GM23338 (cell line): ENCODE data around the gene UNC45A. TPM values are rescaled to one million over a fixed set of nuclear protein-coding genes. Genes with fewer than 3 reads are reported as not detected.

Experiments used
- ATAC-seq: fragments of 200-7000 bp; cut with Tn5 transposase; 3 replicates; pipeline ENCODE4 v1.9.1; 2020
- DNase-seq: peaks from one replicate; pipeline ENCODE4 v3.0.0-alpha.2; 2015; ENCODE audit warnings: low spot score
- H2AFZ ChIP-seq: fragments of 200-600 bp; sonication (generic); 2 replicates; pipeline ENCODE4 v1.8.0; 2016; ENCODE audit warnings: antibody characterized with exemption, mild to moderate bottlenecking, moderate library complexity
- H3F3A ChIP-seq: fragments of 200-600 bp; sonication (generic); replicated peaks from 2 replicates; pipeline ENCODE4 v1.8.0; 2017; ENCODE audit warnings: antibody characterized with exemption, mixed run types, low read depth
- H3K27ac ChIP-seq: fragments of 200-600 bp; sonication (generic); 2 replicates; pipeline ENCODE4 v1.6.1; 2016; ENCODE audit warnings: low read depth
- H3K27me3 ChIP-seq: fragments of 200-600 bp; sonication (generic); 2 replicates; pipeline ENCODE4 v1.8.0; 2016; ENCODE audit warnings: mild to moderate bottlenecking, mixed run types, moderate library complexity; ENCODE audit not compliant: insufficient read depth
- H3K36me3 ChIP-seq: fragments of 200-600 bp; sonication (generic); 2 replicates; pipeline ENCODE4 v1.8.0; 2016; ENCODE audit warnings: mild to moderate bottlenecking; ENCODE audit not compliant: insufficient read depth
- H3K4me1 ChIP-seq: fragments of 200-600 bp; sonication (generic); 2 replicates; pipeline ENCODE4 v1.8.0; 2016; ENCODE audit warnings: mild to moderate bottlenecking, moderate library complexity; ENCODE audit not compliant: insufficient read depth
- H3K4me2 ChIP-seq: fragments of 200-600 bp; sonication (generic); 2 replicates; pipeline ENCODE4 v1.7.1; 2017; ENCODE audit warnings: mixed run types
- H3K4me3 ChIP-seq: fragments of 200-600 bp; sonication (generic); 2 replicates; pipeline ENCODE4 v1.6.1; 2016; ENCODE audit warnings: mixed run types
- H3K79me2 ChIP-seq: fragments of 200-600 bp; sonication (generic); replicated peaks from 2 replicates; pipeline ENCODE4 v1.8.0; 2017; ENCODE audit warnings: mild to moderate bottlenecking; ENCODE audit not compliant: insufficient read depth
- H3K9me2 ChIP-seq: fragments of 200-600 bp; sonication (generic); 2 replicates; pipeline ENCODE4 v1.8.0; 2017; ENCODE audit not compliant: insufficient read depth
- H4K20me1 ChIP-seq: fragments of 200-600 bp; sonication (generic); replicated peaks from 2 replicates; pipeline ENCODE4 v1.8.0; 2017; ENCODE audit warnings: mild to moderate bottlenecking; ENCODE audit not compliant: insufficient read depth
- H3K27ac Mint-ChIP-seq: 2 replicates; pipeline ENCODE4 v1.8.0; 2020; ENCODE audit warnings: inconsistent platforms, mild to moderate bottlenecking, moderate library complexity, mixed read lengths
- H3K27me3 Mint-ChIP-seq: 3 replicates; pipeline ENCODE4 v1.8.0; 2022; ENCODE audit warnings: low read depth, mild to moderate bottlenecking, moderate library complexity, mixed read lengths, inconsistent platforms; ENCODE audit not compliant: insufficient read depth, poor library complexity
- H3K36me3 Mint-ChIP-seq: 3 replicates; pipeline ENCODE4 v1.8.0; 2021; ENCODE audit warnings: low read depth, mild to moderate bottlenecking, inconsistent platforms, moderate library complexity, mixed read lengths
- H3K4me1 Mint-ChIP-seq: 3 replicates; pipeline ENCODE4 v1.8.0; 2020; ENCODE audit warnings: mild to moderate bottlenecking, inconsistent platforms, mixed read lengths
- H3K4me3 Mint-ChIP-seq: 3 replicates; pipeline ENCODE4 v1.8.0; 2021; ENCODE audit warnings: moderate library complexity, mild to moderate bottlenecking, inconsistent platforms, mixed read lengths
- H3K9me3 Mint-ChIP-seq: 3 replicates; pipeline ENCODE4 v1.8.0; 2020; ENCODE audit warnings: moderate library complexity, mild to moderate bottlenecking, inconsistent platforms, mixed read lengths
- CREB1 ChIP-seq: fragments of 250-450 bp; sonication (Bioruptor Pico); IDR thresholded peaks from 2 replicates; pipeline ENCODE4 v1.5.0; 2020; ENCODE audit warnings: low read depth, mild to moderate bottlenecking, moderate library complexity
- CTCF ChIP-seq, 2 experiments: fragments of 200-600 bp in 1 of 2; sonication (generic) in 1 of 2; conservative IDR thresholded peaks; 2 replicates each; pipeline versions ENCODE4 v1.5.1 to v1.6.1; 2016 to 2017; ENCODE audit warnings: antibody characterized with exemption in 2 of 2, low read depth in 2 of 2, mild to moderate bottlenecking in 2 of 2, moderate library complexity in 1 of 2
- ETS1 ChIP-seq: IDR thresholded peaks from 2 replicates; pipeline ENCODE4 v1.6.1; 2016; ENCODE audit warnings: antibody characterized with exemption
- EZH2 ChIP-seq: fragments of 200-600 bp; sonication (generic); IDR thresholded peaks from one replicate; pipeline ENCODE4 v1.8.0; 2017; ENCODE audit warnings: antibody characterized with exemption, mild to moderate bottlenecking, low read depth; ENCODE audit not compliant: unreplicated experiment
- EZH2phosphoT487 ChIP-seq: fragments of 200-600 bp; sonication (generic); IDR thresholded peaks from one replicate; pipeline ENCODE4 v1.8.1; 2018; ENCODE audit warnings: antibody characterized with exemption; ENCODE audit not compliant: unreplicated experiment
- JUNB ChIP-seq: IDR thresholded peaks from one replicate; pipeline ENCODE4 v1.6.1; 2016; ENCODE audit warnings: antibody characterized with exemption; ENCODE audit not compliant: unreplicated experiment
- NANOG ChIP-seq: IDR thresholded peaks from 2 replicates; pipeline ENCODE4 v1.6.1; 2016; ENCODE audit warnings: antibody characterized with exemption, borderline replicate concordance
- POLR2AphosphoS5 ChIP-seq: IDR thresholded peaks from 2 replicates; pipeline ENCODE4 v1.6.1; 2016; ENCODE audit warnings: antibody characterized with exemption, low read depth
- REST ChIP-seq: IDR thresholded peaks from one replicate; pipeline ENCODE4 v1.6.1; 2018; ENCODE audit warnings: antibody characterized with exemption; ENCODE audit not compliant: unreplicated experiment
- STAT1 ChIP-seq: IDR thresholded peaks from one replicate; pipeline ENCODE4 v1.6.1; 2016; ENCODE audit warnings: antibody characterized with exemption; ENCODE audit not compliant: unreplicated experiment
- ZNF114 ChIP-seq: fragments of 250-450 bp; sonication (Bioruptor Pico); IDR thresholded peaks from 2 replicates; pipeline ENCODE4 v1.5.0; 2020; ENCODE audit warnings: mild to moderate bottlenecking, moderate library complexity
- ZNF331 ChIP-seq: fragments of 250-450 bp; sonication (Bioruptor Pico); IDR thresholded peaks from 2 replicates; pipeline ENCODE4 v1.5.0; 2020; ENCODE audit warnings: low read depth, mild to moderate bottlenecking, moderate library complexity
- ZNF462 ChIP-seq: fragments of 250-450 bp; sonication (Bioruptor Pico); IDR thresholded peaks from 2 replicates; pipeline ENCODE4 v1.5.0; 2020; ENCODE audit warnings: mild to moderate bottlenecking, moderate library complexity
- polyA plus RNA-seq: library from polyadenylated mRNA; unstranded; fragments of >200 nt; fragmentation: Nextera tagmentation; extraction: Ambion mirVana; gene quantifications from 2 replicates; pipeline ENCODE4 v1.2.1, GENCODE V29; 2016
- total RNA-seq: library from RNA; depleted of rRNA; stranded (reverse); fragments of >200 nt; shearing (Covaris generic); gene quantifications from 2 replicates; pipeline ENCODE4 v1.2.3, GENCODE V29; 2014

The UNC45A gene
- total and polyA plus RNA-seq, 2 experiments from 2014 or later: 40.2 to 86.8 TPM

- Histone ChIP-seq H3K27ac (no peak overlapping the region), H3K36me3 (peaks cover 28% of the 10 kb centered on the region), H3F3A (no peaks in the 10 kb centered on the region; the same call in 1 of the 2 replicates), H3K27me3 (no peaks in the 10 kb centered on the region), H3K4me3 (no peak overlapping the region), H3K4me2 (no peak overlapping the region), H3K4me1 (peaks cover 3% of the 10 kb centered on the region; the same call in 1 of the 2 replicates), H3K79me2 (no peaks in the 10 kb centered on the region; the same call in 1 of the 2 replicates), H4K20me1 (peaks cover 11% of the 10 kb centered on the region; the same call in 1 of the 2 replicates), H3K9me2 (no peaks in the 10 kb centered on the region), H2AFZ (no peak overlapping the region)
- Mint-ChIP-seq H3K27me3 (peaks cover 20% of the 10 kb centered on the region), H3K4me1 (peaks cover 6% of the 10 kb centered on the region), H3K27ac (no peak overlapping the region), H3K4me3 (no peak overlapping the region), H3K36me3 (peaks cover 65% of the 10 kb centered on the region), H3K9me3 (no peaks in the 10 kb centered on the region)
- DNase-seq (no peak), ATAC-seq (no peak)
- TF ChIP-seq STAT1 (no peak), EZH2 (no peak), POLR2AphosphoS5 (no peak), REST (no peak), NANOG (no peak), CREB1 (no peak), ZNF462 (CRISPR knock-in tag) (no peak), ZNF114 (CRISPR knock-in tag) (no peak), EZH2phosphoT487 (no peak), CTCF (conservative IDR thresholded peaks at IDR 0.05; ENCODE audit: low read depth in 2 of 2) (no peak), ZNF331 (CRISPR knock-in tag) (no peak), ETS1 (no peak), JUNB (no peak)
Measured at GRCh38 chr15:90962021-90962420, 26.9 kb downstream of the UNC45A start.
